G401 (cell line): Measurements from ENCODE around the gene HSD17B11. TPM values are rescaled to one million over a fixed set of nuclear protein-coding genes. Genes with fewer than 3 reads are reported as not detected.
A peak's percentile ranks its signal among the peaks of the same experiment; 100 is the strongest.
"Not testable (repeated sequence)": the region's sequence is repeated elsewhere in the genome, so short reads cannot be mapped to it uniquely, and the experiment has no call there.

Source experiments
- DNase-seq: peaks from one replicate; pipeline ENCODE4 v3.0.0-alpha.2; 2015; ENCODE audit warnings: low spot score
- in situ Hi-C: cut with HindIII; loops from 2 replicates; pipeline ENCODE4 v1.10.0; 2016; ENCODE audit warnings: low sequenced_read_pairs, mixed read lengths
- total RNA-seq: library from RNA; depleted of rRNA; stranded (reverse); fragments of >200 nt; shearing (Covaris generic); gene quantifications from 2 replicates; pipeline ENCODE4 v1.2.3, GENCODE V29; 2014; rRNA removed

The HSD17B11 gene, protein sequence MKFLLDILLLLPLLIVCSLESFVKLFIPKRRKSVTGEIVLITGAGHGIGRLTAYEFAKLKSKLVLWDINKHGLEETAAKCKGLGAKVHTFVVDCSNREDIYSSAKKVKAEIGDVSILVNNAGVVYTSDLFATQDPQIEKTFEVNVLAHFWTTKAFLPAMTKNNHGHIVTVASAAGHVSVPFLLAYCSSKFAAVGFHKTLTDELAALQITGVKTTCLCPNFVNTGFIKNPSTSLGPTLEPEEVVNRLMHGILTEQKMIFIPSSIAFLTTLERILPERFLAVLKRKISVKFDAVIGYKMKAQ
- total RNA-seq = 13.7 and 25.9 TPM in 2 replicates

DNA sequence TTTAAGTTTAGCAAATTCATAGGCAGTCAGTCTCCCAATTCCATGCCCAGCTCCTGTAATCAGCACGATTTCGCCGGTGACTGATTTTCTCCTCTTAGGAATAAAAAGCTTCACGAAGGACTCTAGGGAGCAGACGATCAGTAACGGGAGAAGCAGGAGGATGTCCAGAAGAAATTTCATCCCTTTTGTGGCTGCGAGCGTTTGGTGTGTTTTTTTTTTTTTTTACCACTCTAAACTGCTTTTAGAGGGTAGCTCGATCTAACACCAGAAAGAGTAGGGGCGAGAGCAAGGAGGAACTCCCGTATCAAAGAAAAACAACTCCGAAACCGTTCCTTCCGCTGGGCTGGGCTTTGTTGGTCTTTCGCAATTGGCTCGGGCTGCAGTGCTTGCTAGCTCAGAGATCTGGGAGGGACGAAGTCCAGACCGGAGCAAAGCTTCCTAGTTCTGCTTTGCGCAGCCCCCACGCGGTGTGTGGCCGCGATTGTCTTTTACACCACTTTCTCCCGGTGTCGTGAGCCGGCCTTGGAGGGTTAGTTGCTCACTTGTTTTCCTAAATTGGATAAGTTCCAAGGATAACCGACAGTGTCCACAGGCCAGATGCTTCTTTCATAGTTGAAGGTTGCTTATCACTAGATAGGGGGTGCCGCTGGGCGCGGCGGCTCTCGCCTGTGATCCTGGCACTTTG lies at the start of gene HSD17B11:
TSS of gene HSD17B11 (minus strand) at position 298 of the 685 bp plus-strand sequence. CDS start at position 180, 118 bp downstream.
- peak; percentile 95 for DNase-seq
- in situ Hi-C loops = no loop called here

DNA sequence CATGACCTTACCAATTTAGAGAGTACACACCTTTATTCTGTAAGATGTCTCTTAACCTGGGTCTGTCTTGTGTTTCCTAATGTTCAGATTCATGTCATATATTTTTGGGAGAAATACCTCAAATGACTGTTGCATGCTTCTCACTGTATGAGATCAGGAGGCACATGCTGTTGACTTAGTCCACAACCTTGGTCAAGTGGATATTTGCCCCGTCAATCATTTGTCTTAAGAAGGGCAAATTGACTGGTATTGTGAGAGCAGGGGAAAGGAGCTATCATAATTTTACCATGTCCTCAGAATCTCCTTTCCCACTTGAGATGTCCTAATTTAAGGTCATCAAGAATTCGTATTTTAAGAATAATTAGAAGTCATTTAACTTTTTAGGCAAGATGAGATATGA lies 42.4 kb upstream of the HSD17B11 start:
- in situ Hi-C loops = no loop called here
- DNase-seq = no peak

DNA sequence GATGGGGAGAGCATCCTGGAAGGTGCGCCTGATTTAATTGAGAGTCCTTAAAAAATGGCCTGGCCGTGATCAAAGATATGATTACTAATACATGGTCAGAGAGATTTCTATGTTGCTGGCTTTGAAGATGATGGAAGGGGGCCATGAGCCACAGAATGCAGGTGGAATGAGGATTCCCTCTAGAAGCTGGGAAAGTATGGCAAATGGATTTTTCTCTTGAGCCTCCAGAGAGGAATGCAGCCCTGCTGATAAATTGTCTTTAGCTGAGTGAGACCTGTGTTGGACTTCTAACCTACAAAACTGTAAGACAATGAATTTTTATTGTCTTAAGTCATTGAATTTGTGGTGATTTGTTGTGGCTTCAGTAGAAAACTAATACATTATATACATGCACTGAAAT lies 39.0 kb upstream of the HSD17B11 start:
- in situ Hi-C loops = no loop called here
- DNase-seq = no peak

DNA sequence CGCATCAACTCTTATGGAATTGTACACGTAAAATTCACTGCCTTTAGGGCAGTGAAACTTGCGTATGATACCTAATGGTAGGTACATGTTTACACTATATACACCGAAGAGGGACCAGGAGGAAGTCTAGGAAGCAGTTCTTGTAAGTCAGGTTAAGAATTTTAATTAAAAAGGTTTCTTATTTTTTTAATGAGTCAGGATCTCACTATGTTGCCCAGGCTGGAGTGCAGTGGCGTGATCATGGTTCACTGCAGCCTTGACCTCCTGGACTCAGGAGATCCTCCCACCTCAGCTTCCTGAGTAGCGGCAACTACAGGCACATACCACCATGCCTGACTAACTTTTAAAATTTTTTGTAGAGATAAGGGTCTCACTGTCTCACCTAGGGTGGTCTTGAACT lies 38.0 kb upstream of the HSD17B11 start:
- DNase-seq = no peak
- in situ Hi-C loops = no loop called here

DNA sequence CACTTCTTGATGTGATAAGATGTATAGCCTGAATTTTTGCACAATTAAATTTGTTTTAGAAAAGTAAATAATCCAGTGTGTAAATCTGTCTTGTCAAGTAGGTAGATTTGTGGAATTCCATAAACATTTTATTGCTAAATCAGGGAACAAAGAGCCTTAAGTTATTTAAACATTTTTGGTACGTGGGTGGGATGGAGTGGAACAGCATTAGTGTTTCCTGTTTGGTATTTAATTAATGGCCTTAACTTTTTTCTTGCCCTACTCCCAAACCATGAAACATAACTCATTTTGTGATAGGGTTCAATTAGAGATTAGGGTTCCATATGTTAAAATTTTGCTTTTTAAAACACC lies 36.5 kb upstream of the HSD17B11 start:
- in situ Hi-C loops = no loop called here
- DNase-seq = no peak

DNA sequence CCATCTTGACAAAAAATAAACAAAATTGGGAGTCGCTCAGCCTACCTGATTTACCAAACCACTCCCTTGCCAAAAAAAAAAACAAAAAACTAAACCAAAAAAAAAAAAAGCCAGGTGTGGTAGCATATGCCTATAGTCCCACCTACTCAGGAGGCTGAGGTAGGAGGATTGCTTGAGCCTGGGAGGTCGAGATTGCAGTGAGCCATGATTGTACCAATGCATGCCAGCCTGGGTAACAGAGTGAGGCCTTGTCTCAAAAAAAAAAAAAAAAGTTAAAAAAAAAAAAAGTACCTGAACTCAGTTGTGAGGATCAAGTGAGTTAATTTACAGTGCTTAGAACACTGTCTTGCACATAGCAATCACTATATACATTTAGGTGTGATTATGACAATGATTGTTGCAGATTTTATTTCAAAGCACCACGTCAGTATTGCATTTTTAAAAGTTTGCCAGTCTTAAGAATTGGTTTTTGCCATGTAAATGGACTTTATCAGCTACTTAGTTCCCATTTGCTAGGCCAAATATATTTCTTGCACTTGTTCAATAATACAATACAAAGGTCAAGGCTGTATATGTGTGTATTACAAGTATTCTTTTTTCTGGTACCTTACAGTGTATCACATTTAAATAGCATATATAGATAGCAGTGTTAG lies 36.0 kb upstream of the HSD17B11 start:
- in situ Hi-C loops = no loop called here
- DNase-seq = no peak

DNA sequence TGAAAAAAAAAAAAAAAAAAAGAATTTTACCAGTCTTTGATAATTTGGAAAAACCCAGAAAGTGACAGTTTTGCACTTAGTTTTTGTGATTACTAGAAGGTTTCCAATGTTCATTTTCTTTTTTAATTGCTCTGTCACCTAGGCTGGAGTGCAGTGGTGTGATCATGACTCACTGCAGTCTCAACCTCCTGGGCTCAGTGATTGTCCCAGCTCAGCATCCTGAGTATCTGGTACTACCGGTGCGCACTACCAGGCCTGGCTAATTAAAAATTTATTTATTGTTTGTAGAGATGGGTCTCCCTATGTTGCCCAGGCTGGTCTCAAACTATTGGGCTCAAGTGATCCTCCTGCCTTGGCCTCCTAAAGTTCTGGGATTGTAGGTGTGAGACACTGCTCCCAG lies 34.7 kb upstream of the HSD17B11 start:
- in situ Hi-C loops = no loop called here
- DNase-seq = no peak

DNA sequence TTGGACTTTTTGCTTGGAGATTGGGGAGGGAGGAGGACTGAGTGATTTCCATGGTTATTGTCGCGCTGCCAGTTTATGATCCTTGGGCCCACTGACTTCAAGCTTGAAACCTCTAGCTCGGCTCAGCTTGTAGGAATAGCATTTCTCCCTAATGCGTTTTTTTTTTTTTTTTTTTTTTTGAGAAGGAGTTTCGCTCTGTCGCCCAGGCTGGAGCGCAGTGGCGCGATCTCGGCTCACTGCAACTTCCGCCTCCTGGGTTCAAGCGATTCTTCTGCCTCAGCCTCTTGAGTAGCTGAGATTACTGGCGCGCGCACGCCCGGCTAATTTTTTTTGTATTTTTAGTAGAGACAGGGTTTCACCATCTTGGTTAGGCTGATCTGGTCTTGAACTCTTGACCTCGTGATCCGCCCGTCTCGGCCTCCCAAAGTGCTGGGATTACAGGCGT lies 33.1 kb upstream of the HSD17B11 start:
- DNase-seq, in situ Hi-C loops: not testable (repeated sequence)

DNA sequence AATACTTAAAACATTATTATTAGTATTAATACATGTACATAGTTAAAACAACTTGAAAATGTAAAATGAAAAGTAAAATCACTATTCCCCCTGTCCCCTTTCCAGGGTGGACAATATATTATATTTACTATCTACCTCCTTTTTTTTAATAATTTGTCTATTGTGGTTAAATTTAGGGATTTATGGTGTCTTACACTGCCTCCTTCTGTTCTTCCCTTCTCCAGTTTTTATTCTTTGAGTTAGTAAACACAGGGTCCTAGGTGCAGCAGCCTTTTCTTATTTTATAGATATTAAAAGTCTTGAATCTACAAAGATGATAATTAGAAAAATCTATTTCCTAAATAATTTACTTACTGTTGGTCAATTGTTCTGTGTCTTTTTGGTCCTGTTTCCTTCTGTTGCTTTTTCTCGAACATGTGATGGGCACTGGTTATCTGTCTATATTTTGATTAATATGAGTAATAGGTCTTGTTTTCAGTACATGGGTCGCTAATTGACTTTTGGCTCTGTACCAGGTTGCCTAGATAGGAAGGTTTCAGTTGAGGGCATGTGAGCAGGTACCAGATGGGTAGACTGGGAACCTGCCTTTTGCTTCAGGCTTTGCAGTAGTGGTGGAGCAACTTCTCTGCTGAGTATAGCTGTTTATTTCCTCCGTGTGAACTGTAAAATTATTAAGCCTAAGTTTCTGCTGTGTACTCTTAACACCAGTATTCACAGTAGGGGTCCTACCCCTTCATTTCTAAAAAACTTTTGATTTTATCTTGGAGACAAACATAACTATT lies 32.5 kb upstream of the HSD17B11 start:
- DNase-seq = peak; percentile 44
- in situ Hi-C loops = no loop called here

DNA sequence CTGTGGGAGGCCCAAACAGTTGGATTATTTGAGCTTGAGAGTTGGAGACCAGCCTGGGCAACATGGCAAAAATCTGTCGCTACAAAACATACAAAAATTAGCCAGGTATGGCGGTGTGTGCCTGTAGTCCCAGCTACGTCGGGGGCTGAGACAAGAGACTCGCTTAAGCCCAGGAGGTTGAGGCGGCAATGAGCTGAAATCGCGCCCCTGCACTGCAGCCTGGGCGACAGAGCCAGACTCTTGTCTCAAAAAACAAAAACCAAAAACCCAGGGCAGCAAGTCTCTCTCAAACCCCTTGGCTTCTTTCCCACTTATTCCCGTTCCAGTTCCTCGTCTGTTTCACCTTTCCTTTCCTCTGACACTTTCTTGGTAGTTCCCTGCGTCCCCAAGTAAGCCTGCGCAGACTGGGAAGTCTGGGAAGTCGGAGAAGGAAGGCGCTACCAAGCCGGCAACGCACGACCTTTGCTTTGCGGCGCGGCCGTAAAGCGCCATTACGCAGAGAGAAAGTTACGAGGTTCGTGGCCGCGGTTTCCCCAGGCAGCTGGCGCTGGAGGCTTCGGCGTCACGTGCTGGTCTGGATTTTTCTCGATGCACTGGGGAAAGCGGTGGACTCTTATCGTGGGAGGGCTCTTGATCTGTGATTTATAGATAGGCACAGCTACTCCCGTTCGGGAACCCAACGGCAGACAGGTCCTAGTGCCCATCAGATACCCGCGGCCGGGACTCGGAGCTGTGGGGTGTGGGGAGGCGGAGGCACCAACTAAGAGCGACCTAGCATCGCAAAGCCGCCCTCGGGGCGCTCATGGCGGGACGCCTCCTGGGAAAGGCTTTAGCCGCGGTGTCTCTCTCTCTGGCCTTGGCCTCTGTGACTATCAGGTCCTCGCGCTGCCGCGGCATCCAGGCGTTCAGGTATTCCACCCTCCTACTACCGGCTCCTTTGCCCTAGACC lies 31.4 kb upstream of the HSD17B11 start, which contains the start of gene NUDT9:
TSS of gene NUDT9 (plus strand) at position 470 of the 949 bp plus-strand sequence. CDS start at position 803, 333 bp downstream.
- DNase-seq = peak; percentile 95
- in situ Hi-C loops = no loop called here

DNA sequence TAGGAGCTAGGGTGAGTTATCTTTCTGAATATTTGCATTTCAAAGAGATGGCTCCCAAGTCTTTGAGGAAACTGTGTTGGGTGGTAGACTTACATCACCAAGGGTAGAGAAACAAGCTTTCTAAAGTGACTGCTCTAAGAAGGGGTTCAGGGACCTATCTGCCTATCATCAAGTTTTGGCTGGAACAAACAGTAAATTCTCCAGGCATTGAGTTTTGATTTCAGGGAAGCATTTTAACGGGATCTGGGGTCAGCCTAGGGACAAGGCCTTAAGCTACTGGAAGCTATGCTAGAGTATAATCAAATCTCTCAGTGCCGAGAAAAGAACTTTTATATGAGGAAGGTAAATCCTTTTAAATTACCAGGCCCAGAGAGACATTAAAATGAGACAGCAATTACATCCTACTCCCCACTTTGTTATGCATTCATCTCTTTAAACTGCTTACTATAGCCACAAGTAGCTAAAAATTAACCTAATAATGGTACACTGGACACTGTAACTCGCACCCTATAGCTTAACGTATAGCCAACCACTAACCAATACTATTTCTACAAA lies 29.4 kb upstream of the HSD17B11 start:
- in situ Hi-C loops = no loop called here
- no peak for DNase-seq

DNA sequence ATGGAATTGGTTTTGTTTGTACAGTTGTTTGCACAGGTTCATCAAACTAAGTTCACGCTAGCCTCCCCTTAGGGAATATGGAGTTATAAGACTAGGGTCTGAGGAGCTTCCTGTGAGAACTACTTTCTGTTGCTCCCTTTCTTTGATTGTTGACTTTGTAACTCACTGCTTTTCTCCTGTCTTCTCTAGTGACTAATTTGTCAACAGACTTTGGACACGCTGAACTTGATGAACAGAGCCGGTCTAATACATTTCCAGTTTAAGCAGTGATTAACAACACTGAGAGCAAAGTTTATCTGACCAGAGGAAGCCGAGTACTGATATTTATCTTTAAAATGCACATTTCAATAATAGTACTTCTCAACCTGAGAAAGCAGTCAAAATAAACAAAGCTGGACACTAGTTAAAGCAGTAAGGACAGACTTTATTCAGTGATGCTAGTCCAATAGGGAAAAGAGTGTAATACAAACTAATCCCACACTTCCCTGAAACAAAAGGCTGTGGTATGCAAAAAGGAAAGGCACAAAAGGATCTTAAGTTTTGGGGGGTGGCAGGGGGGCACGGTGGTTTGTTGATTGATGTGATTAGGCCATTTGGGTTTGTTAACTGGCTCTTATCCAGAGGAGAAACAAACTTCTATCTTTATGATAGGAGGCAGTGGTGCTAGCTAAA lies 28.7 kb upstream of the HSD17B11 start:
- in situ Hi-C loops = no loop called here
- DNase-seq = no peak

DNA sequence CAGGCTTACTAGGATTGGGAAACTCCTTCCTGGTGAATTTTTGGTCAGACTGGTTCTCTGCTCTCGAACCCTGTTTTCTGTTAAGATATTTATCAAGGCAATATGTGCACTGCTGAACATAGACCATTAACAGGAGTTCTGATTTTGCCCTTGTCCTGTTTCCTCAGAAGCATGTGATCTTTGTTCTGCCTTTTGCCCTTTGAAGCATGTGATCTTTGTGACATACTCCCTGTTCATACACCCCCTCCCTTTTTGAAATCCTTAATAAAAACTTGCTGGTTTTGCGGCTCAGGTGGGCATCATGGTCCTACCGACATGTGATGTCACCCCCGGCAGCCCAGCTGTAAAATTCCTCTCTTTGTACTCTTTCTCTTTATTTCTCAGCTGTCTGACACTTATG lies 27.4 kb upstream of the HSD17B11 start:
- in situ Hi-C loops, DNase-seq: not testable (repeated sequence)

DNA sequence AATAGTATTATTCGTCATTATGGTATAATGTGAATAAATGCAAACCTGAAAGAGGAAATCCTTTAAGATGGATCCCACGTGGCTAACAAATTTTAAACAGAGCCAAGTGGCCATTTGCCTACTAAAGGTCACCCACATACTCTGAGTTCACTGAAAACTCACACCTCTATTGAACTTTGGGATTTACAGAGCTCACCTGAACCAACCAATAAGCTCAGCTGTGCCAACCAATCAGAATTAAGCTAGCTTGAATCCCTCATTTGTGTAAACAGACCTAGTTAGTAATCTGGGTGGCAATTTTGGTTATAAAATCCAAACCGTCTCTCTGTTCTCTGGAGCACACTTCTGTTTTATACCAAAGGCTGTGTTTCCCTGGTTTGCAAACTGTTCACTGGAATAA lies 26.0 kb upstream of the HSD17B11 start:
- in situ Hi-C loops = no loop called here
- no peak for DNase-seq

DNA sequence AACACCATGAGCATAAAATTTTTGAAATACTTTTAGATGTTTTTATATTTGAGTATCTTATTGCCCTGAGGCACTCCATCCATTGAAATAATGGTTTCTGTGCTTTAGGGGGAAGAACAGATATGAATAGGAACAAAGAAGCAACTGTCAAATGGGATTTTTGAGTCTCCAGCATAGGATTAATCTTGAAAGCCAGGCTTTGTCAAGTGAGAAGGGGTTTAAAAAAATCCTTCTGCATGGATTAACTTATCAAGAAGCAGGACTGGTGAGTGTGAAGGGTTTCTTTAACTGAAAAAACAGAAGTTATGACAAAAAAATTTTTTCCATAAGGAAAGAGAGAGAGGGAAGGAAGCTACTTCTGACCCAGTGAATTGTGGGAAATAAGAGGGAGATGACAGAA lies 23.8 kb upstream of the HSD17B11 start:
- no peak for DNase-seq
- in situ Hi-C loops = no loop called here

DNA sequence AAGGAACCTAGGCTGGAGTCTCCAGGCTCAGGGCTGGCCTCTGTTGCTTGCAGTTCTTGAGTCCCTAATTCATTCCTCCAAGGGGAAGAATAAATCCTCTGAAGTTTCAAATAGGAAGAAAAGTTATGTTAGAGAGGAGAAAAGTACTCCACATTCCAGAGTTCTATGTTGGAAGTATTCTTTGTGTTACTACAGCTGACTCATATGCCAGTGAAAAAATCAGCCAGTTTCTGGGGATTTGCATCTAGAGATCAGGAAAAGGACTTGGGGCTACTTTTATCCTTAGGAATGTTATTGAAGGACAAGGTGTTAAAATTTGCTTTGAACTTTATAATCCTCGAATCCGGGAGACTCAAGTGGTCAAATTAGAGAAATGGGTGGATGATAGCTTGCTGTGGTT lies 19.7 kb upstream of the HSD17B11 start:
- in situ Hi-C loops = no loop called here

DNA sequence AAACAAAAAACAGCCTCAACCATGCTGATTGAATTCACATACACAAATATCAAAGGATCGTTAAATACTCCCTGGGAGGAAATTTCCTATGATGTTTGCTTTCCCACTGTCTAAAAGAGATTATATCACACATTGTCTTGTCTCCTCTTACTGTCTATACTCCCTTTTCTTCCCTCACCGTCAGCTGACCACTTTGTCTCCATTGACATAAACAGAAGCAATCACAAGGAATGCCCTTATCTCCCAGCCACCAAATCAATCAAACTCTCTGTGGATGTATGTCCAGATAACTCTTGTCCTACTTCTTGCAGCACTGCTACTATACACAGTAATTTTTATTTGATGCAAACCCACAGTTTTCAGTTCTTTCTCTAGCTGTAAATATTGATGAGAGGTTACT lies 19.2 kb upstream of the HSD17B11 start:
- no peak for DNase-seq
- in situ Hi-C loops = no loop called here

More for the DNA sequence above, 19.7 kb upstream of the HSD17B11 start:
- no peak for DNase-seq
